WTC11 (cell line): ENCODE results near the gene NHSL1. TPM values are rescaled to one million over a fixed set of nuclear protein-coding genes. Genes with fewer than 3 reads are reported as not detected.

ENCODE experiments used
- ATAC-seq: fragments of 200-7000 bp; cut with Tn5 transposase; 2 replicates; pipeline ENCODE4 v1.10.0; 2021; ENCODE audit warnings: mild to moderate bottlenecking, moderate library complexity
- CTCF ChIA-PET: fragments of 300-600 bp; sonication (Branson Sonifier 250); formaldehyde crosslinking; loops from one replicate; lab custom pipeline; 2021; ENCODE audit warnings: antibody characterized with exemption; lab: Charles Lee
- POLR2A ChIA-PET: fragments of 350-600 bp; sonication (Branson Sonifier 250); formaldehyde crosslinking; loops from one replicate; lab custom pipeline; 2021; ENCODE audit warnings: antibody characterized with exemption; lab: Charles Lee
- DNase-seq: peaks from one replicate; pipeline ENCODE4 v3.0.0; 2021; ENCODE audit warnings: low spot score
- H3K27ac Mint-ChIP-seq: 2 replicates; pipeline ENCODE4 v1.8.0; 2021; ENCODE audit warnings: mixed read lengths
- H3K27me3 Mint-ChIP-seq: 2 replicates; pipeline ENCODE4 v1.8.0; 2021; ENCODE audit warnings: low read depth, mild to moderate bottlenecking, moderate library complexity, mixed read lengths
- H3K36me3 Mint-ChIP-seq: 2 replicates; pipeline ENCODE4 v1.8.0; 2021; ENCODE audit warnings: mixed read lengths
- H3K4me1 Mint-ChIP-seq: 2 replicates; pipeline ENCODE4 v1.8.0; 2022; ENCODE audit warnings: mixed read lengths
- H3K4me3 Mint-ChIP-seq: 2 replicates; pipeline ENCODE4 v1.8.0; 2021; ENCODE audit warnings: mild to moderate bottlenecking, moderate library complexity, mixed read lengths
- H3K9me3 Mint-ChIP-seq: 2 replicates; pipeline ENCODE4 v1.8.0; 2021; ENCODE audit warnings: mixed read lengths
- ELF4 ChIP-seq: sonication (generic); formaldehyde crosslinking; IDR thresholded peaks from 2 replicates; pipeline ENCODE4 v1.8.1; 2022; ENCODE audit warnings: low read depth, mild to moderate bottlenecking, moderate library complexity, missing genetic modification reagents
- FOXJ3 ChIP-seq: sonication (generic); formaldehyde crosslinking; IDR thresholded peaks from 2 replicates; pipeline ENCODE4 v1.9.0; 2021; ENCODE audit warnings: missing genetic modification reagents, mild to moderate bottlenecking, borderline replicate concordance
- FOXK1 ChIP-seq: sonication (generic); formaldehyde crosslinking; IDR thresholded peaks from 2 replicates; pipeline ENCODE4 v1.8.0; 2022; ENCODE audit warnings: mild to moderate bottlenecking, moderate library complexity, missing genetic modification reagents
- GTF2I ChIP-seq: fragments of 250-450 bp; sonication (Bioruptor Pico); conservative IDR thresholded peaks from 2 replicates; pipeline ENCODE4 v1.4.0; 2021; ENCODE audit warnings: mild to moderate bottlenecking
- MXD4 ChIP-seq: fragments of 250-450 bp; sonication (Bioruptor Pico); IDR thresholded peaks from 2 replicates; pipeline ENCODE4 v1.8.0; 2021; ENCODE audit warnings: mild to moderate bottlenecking, moderate library complexity, borderline replicate concordance
- NFYB ChIP-seq: sonication (generic); formaldehyde crosslinking; conservative IDR thresholded peaks from 2 replicates; pipeline ENCODE4 v1.8.0; 2022; ENCODE audit warnings: low read depth, missing genetic modification reagents
- NR1H2 ChIP-seq: sonication (generic); formaldehyde crosslinking; IDR thresholded peaks from 2 replicates; pipeline ENCODE4 v1.9.0; 2021; ENCODE audit warnings: mild to moderate bottlenecking, moderate library complexity, missing genetic modification reagents
- NR2C2 ChIP-seq: sonication (generic); formaldehyde crosslinking; IDR thresholded peaks from 2 replicates; pipeline ENCODE4 v1.8.0; 2022; ENCODE audit warnings: mild to moderate bottlenecking, missing genetic modification reagents
- NR3C1 ChIP-seq: sonication (generic); formaldehyde crosslinking; conservative IDR thresholded peaks from 2 replicates; pipeline ENCODE4 v1.8.1; 2023; ENCODE audit warnings: low read depth, mild to moderate bottlenecking, missing genetic modification reagents
- SMAD3 ChIP-seq: sonication (generic); formaldehyde crosslinking; IDR thresholded peaks from 2 replicates; pipeline ENCODE4 v1.8.0; 2022; ENCODE audit warnings: missing genetic modification reagents, mild to moderate bottlenecking, borderline replicate concordance
- SOX15 ChIP-seq: fragments of 250-450 bp; sonication (Bioruptor Pico); IDR thresholded peaks from 2 replicates; pipeline ENCODE4 v1.9.0; 2021; ENCODE audit warnings: mild to moderate bottlenecking
- TP53 ChIP-seq: sonication (generic); formaldehyde crosslinking; IDR thresholded peaks from 2 replicates; pipeline ENCODE4 v1.8.1; 2023; ENCODE audit warnings: mild to moderate bottlenecking, missing genetic modification reagents
- ZNF219 ChIP-seq: sonication (generic); formaldehyde crosslinking; IDR thresholded peaks from 2 replicates; pipeline ENCODE4 v1.8.0; 2023; ENCODE audit warnings: missing genetic modification reagents, mild to moderate bottlenecking, borderline replicate concordance
- ZNF232 ChIP-seq: sonication (generic); formaldehyde crosslinking; IDR thresholded peaks from 2 replicates; pipeline ENCODE4 v1.8.0; 2022; ENCODE audit warnings: mild to moderate bottlenecking, missing genetic modification reagents
- ZNF396 ChIP-seq: fragments of 250-450 bp; sonication (Bioruptor Pico); IDR thresholded peaks from 2 replicates; pipeline ENCODE4 v1.8.0; 2021; ENCODE audit warnings: mild to moderate bottlenecking, moderate library complexity, borderline replicate concordance
- total RNA-seq: library from RNA; stranded (reverse); gene quantifications from 3 replicates; pipeline ENCODE4 v1.2.3, GENCODE V29; 2021
- TF ChIP-seq, protein P1 (sequence below): sonication (generic); formaldehyde crosslinking; IDR thresholded peaks from 2 replicates; pipeline ENCODE4 v1.8.0; 2023; ENCODE audit warnings: missing genetic modification reagents, mild to moderate bottlenecking, borderline replicate concordance
- TF ChIP-seq, protein P2 (sequence below): sonication (generic); formaldehyde crosslinking; IDR thresholded peaks from 2 replicates; pipeline ENCODE4 v1.8.0; 2022; ENCODE audit warnings: missing genetic modification reagents
- TF ChIP-seq, protein P3 (sequence below): sonication (generic); formaldehyde crosslinking; IDR thresholded peaks from 2 replicates; pipeline ENCODE4 v1.8.1; 2022; ENCODE audit warnings: mild to moderate bottlenecking, moderate library complexity, missing genetic modification reagents
- TF ChIP-seq, protein P4 (sequence below): sonication (generic); formaldehyde crosslinking; IDR thresholded peaks from 2 replicates; pipeline ENCODE4 v1.8.1; 2023; ENCODE audit warnings: mild to moderate bottlenecking, missing genetic modification reagents, moderate library complexity
- TF ChIP-seq, protein P5 (sequence below): sonication (generic); formaldehyde crosslinking; IDR thresholded peaks from 2 replicates; pipeline ENCODE4 v1.8.1; 2022; ENCODE audit warnings: low read depth, missing genetic modification reagents, borderline replicate concordance

NHSL1 gene
- total RNA-seq, 1 experiment from 2014 or later: 31.1 TPM

DNA sequence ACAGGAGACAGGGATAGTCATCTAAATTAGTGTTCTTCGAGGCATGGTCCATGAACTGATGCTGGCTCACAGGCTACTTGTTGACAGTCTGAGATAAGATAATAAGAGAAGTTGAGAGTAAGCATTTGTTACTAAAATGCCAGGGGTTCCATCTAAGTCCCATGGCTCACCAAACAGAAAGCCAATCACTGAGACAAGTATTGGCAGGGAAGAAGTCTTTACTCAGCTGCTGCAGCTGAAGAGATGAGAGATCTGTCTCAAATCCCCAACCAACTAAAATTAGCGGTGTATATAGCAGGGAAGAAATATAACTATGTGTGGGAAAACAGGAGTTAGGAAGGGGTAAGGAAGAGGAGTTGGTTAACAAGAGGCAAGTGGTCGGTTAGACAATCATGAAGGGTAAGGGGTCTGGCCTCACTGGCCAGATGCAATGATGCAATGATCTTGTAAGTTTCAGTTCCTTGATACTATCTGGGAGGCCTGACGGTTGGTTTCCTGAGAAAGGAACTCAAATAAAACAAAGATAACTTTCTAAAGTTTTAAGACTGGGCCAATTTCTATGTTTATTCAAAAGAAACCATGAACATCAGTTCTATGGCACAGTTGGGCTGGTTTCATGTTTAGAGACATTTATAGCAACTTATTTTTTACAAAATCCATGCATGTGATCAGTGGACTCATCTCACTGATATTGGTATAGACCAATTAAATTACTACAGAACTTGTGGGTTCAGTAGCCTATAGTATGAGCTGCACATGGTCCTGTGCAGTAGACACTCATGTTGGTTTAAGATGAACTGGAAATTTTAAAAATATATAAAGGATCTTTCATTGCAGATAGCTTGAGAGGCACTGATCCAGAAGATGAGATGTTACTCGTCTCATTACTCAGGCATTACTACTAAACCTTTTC, 105.2 kb downstream of the NHSL1 start (continued):
- TF ChIP-seq ZNF219 (CRISPR knock-in tag) (no peak), TP53 (CRISPR knock-in tag) (no peak), NR1H2 (no peak), ZNF232 (no peak), GTF2I (CRISPR knock-in tag) (no peak), ZNF396 (no peak), FOXJ3 (CRISPR knock-in tag) (no peak), SMAD3 (CRISPR knock-in tag) (no peak)
- TF ChIP-seq, protein P1, sequence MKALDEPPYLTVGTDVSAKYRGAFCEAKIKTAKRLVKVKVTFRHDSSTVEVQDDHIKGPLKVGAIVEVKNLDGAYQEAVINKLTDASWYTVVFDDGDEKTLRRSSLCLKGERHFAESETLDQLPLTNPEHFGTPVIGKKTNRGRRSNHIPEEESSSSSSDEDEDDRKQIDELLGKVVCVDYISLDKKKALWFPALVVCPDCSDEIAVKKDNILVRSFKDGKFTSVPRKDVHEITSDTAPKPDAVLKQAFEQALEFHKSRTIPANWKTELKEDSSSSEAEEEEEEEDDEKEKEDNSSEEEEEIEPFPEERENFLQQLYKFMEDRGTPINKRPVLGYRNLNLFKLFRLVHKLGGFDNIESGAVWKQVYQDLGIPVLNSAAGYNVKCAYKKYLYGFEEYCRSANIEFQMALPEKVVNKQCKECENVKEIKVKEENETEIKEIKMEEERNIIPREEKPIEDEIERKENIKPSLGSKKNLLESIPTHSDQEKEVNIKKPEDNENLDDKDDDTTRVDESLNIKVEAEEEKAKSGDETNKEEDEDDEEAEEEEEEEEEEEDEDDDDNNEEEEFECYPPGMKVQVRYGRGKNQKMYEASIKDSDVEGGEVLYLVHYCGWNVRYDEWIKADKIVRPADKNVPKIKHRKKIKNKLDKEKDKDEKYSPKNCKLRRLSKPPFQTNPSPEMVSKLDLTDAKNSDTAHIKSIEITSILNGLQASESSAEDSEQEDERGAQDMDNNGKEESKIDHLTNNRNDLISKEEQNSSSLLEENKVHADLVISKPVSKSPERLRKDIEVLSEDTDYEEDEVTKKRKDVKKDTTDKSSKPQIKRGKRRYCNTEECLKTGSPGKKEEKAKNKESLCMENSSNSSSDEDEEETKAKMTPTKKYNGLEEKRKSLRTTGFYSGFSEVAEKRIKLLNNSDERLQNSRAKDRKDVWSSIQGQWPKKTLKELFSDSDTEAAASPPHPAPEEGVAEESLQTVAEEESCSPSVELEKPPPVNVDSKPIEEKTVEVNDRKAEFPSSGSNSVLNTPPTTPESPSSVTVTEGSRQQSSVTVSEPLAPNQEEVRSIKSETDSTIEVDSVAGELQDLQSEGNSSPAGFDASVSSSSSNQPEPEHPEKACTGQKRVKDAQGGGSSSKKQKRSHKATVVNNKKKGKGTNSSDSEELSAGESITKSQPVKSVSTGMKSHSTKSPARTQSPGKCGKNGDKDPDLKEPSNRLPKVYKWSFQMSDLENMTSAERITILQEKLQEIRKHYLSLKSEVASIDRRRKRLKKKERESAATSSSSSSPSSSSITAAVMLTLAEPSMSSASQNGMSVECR (CRISPR knock-in tag): no peak
- TF ChIP-seq, protein P2, sequence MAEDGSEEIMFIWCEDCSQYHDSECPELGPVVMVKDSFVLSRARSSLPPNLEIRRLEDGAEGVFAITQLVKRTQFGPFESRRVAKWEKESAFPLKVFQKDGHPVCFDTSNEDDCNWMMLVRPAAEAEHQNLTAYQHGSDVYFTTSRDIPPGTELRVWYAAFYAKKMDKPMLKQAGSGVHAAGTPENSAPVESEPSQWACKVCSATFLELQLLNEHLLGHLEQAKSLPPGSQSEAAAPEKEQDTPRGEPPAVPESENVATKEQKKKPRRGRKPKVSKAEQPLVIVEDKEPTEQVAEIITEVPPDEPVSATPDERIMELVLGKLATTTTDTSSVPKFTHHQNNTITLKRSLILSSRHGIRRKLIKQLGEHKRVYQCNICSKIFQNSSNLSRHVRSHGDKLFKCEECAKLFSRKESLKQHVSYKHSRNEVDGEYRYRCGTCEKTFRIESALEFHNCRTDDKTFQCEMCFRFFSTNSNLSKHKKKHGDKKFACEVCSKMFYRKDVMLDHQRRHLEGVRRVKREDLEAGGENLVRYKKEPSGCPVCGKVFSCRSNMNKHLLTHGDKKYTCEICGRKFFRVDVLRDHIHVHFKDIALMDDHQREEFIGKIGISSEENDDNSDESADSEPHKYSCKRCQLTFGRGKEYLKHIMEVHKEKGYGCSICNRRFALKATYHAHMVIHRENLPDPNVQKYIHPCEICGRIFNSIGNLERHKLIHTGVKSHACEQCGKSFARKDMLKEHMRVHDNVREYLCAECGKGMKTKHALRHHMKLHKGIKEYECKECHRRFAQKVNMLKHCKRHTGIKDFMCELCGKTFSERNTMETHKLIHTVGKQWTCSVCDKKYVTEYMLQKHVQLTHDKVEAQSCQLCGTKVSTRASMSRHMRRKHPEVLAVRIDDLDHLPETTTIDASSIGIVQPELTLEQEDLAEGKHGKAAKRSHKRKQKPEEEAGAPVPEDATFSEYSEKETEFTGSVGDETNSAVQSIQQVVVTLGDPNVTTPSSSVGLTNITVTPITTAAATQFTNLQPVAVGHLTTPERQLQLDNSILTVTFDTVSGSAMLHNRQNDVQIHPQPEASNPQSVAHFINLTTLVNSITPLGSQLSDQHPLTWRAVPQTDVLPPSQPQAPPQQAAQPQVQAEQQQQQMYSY (CRISPR knock-in tag): no peak
- TF ChIP-seq, protein P3, sequence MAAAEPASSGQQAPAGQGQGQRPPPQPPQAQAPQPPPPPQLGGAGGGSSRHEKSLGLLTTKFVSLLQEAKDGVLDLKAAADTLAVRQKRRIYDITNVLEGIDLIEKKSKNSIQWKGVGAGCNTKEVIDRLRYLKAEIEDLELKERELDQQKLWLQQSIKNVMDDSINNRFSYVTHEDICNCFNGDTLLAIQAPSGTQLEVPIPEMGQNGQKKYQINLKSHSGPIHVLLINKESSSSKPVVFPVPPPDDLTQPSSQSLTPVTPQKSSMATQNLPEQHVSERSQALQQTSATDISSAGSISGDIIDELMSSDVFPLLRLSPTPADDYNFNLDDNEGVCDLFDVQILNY (CRISPR knock-in tag): no peak
- TF ChIP-seq, protein P4, sequence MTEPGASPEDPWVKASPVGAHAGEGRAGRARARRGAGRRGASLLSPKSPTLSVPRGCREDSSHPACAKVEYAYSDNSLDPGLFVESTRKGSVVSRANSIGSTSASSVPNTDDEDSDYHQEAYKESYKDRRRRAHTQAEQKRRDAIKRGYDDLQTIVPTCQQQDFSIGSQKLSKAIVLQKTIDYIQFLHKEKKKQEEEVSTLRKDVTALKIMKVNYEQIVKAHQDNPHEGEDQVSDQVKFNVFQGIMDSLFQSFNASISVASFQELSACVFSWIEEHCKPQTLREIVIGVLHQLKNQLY: no peak
- TF ChIP-seq, all 79 proteins: peak for 0

DNA sequence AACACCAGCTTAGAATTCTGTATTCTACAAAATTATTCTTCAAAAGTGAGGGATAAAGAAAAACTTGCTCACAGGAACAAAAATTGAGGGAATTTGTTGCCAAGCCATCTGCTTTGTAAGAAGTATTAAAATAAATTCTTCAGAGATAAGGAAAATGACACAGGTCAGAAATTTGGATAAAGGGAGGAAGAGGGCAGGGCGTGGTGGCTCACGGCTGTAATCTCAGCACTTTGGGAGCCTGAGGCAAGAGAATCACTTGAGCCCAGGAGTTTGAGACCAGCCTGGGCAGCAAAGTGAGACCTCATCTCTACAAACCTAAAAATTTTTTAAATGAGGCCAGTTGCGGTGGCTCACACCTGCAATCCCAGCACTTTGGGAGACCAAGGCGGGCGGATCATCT, 109.7 kb downstream of the NHSL1 start:
- Mint-ChIP-seq H3K4me1 (peaks cover 26% of the 10 kb centered on the region), H3K9me3 (no peaks in the 10 kb centered on the region), H3K4me3 (no peak overlapping the region), H3K27me3 (no peaks in the 10 kb centered on the region), H3K36me3 (no peaks in the 10 kb centered on the region), H3K27ac (no peak overlapping the region)
- DNase-seq (no peak), ATAC-seq (no peak)
- POLR2A ChIA-PET: no interaction called here
- CTCF ChIA-PET: interaction anchor here (1.7 kb wide), 1 partner anchor 13 kb away, joined by 5 read pairs; no protein-coding TSS in a partner anchor
- TF ChIP-seq MXD4 (CRISPR knock-in tag): no peak
- TF ChIP-seq, protein P5, sequence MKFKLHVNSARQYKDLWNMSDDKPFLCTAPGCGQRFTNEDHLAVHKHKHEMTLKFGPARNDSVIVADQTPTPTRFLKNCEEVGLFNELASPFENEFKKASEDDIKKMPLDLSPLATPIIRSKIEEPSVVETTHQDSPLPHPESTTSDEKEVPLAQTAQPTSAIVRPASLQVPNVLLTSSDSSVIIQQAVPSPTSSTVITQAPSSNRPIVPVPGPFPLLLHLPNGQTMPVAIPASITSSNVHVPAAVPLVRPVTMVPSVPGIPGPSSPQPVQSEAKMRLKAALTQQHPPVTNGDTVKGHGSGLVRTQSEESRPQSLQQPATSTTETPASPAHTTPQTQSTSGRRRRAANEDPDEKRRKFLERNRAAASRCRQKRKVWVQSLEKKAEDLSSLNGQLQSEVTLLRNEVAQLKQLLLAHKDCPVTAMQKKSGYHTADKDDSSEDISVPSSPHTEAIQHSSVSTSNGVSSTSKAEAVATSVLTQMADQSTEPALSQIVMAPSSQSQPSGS (CRISPR knock-in tag): no peak
- no peak for TF ChIP-seq ZNF396
- TF ChIP-seq NFYB: no peak
- no peak for TF ChIP-seq SOX15 (CRISPR knock-in tag)
- TF ChIP-seq NR2C2 (CRISPR knock-in tag): no peak
- no peak for TF ChIP-seq ELF4
- no peak for TF ChIP-seq GTF2I (CRISPR knock-in tag)
- TF ChIP-seq FOXK1 (CRISPR knock-in tag): no peak
- no peak for TF ChIP-seq NR3C1
- TF ChIP-seq, all 79 proteins: peak for 0
